ENCODE data around the gene ZBED1. TPM values are rescaled to one million over a fixed set of nuclear protein-coding genes. Genes with fewer than 3 reads are reported as not detected.

Gene ZBED1
- total and polyA plus RNA-seq, 9 of the 15 experiments (the other 6 are each of a cell fraction or from before 2014, with no cell fraction given) = 0.61 to 27.6 (median 13.9) TPM

DNA sequence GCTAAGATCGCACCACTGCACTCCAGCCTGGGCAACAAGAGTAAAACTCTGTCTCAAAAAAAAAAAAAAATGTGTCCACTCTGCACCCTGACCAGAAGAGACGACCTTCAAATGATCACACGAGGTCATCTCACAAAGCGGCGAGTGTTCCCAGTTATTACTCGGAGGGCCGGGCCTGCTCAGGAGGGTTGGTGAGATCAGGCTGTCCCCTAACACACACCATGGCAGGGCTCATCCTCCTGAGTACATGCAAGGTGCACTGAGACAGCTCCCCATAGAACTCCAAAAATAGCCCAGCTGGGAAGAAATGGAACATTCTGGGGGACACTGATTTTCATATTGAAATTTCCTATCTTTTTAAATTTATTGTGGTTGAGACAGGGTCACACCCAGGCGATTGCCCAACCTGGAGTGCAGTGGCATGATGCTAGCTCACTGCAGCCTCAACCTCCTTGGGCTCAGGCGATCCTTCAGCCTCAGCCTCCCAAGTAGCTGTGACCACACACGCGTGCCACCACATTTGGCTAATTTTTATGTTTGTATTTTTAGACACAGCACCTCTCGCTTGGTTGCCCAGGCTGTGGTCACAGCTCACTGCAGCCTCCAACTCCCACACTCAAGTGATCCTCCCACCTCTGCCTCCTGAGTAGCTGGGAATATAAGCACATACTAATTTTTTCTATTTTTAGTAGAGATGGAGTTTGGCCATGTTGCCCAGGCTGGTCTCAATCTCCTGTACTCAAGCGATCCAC is 51.5 kb downstream of the ZBED1 start:
- 57% methylated on average over 6 of the region's 13 CpGs for WGBS (ENCODE audit: insufficient coverage, low coverage, missing lambda C conversion rate)
- no peak overlapping the region for H2AFZ ChIP-seq (ENCODE audit: low read depth, low read length)
- ChIA-PET POLR2A (no interaction called here), CTCF (ENCODE audit: low intra/inter-chr PET ratio) (no interaction called here)
- H4K20me1 ChIP-seq (replicated peaks; ENCODE audit: control insufficient read depth, insufficient read depth, low read length) = no peaks in the 10 kb centered on the region
- no peaks in the 10 kb centered on the region; a peak in 3 of 5 replicates for H3K4me1 ChIP-seq (replicated peaks in 1 of 2; ENCODE audit: control insufficient read depth in 2 of 2, insufficient read depth in 2 of 2, low read length in 2 of 2)
- DNase-seq (ENCODE audit: extremely low read depth in 1 of 4, low spot score in 3 of 4) (no peak), ATAC-seq (no peak), FAIRE-seq (no peak)
- H3K9ac ChIP-seq (ENCODE audit: insufficient read depth in 1 of 2, low read depth in 2 of 2, low read length in 2 of 2) = no peak overlapping the region
- no peak overlapping the region for H3K4me3 ChIP-seq
- no peaks in the 10 kb centered on the region for H3K9me3 ChIP-seq (replicated peaks; ENCODE audit: control insufficient read depth, insufficient read depth, low read depth, low read length)
- peaks cover 6% of the 10 kb centered on the region for H3K79me2 ChIP-seq (ENCODE audit: control insufficient read depth, insufficient read depth, low read length)
- H3K4me2 ChIP-seq (ENCODE audit: insufficient read depth, low read length) = no peak overlapping the region
- intact Hi-C loops (cut with micrococcal nuclease) = no loop called here
- no peaks in the 10 kb centered on the region for H3K9me1 ChIP-seq (ENCODE audit: control insufficient read depth, insufficient read depth, low read length)
- no peaks in the 10 kb centered on the region for H3K36me3 ChIP-seq (ENCODE audit: control insufficient read depth, insufficient read depth, low read length)
- in situ Hi-C loops (cut with MboI) = no loop called here
- H3K27me3 ChIP-seq (ENCODE audit: control insufficient read depth in 2 of 2, insufficient read depth in 2 of 2, low read length in 2 of 2) = no peaks in the 10 kb centered on the region
- H3K27ac ChIP-seq (ENCODE audit: extremely low read depth, low read depth, low read length) = no peak overlapping the region
- BruUV-seq (replicated peaks) = no TSS peak
- TF ChIP-seq, protein P1, sequence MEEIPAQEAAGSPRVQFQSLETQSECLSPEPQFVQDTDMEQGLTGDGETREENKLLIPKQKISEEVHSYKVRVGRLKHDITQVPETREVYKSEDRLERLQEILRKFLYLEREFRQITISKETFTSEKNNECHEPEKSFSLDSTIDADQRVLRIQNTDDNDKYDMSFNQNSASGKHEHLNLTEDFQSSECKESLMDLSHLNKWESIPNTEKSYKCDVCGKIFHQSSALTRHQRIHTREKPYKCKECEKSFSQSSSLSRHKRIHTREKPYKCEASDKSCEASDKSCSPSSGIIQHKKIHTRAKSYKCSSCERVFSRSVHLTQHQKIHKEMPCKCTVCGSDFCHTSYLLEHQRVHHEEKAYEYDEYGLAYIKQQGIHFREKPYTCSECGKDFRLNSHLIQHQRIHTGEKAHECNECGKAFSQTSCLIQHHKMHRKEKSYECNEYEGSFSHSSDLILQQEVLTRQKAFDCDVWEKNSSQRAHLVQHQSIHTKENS (CRISPR knock-in tag; IDR thresholded peaks at IDR 0.05) = no peak
- TF ChIP-seq ZNF707 (CRISPR knock-in tag; conservative IDR thresholded peaks at IDR 0.05) = no peak
- no peak for TF ChIP-seq IFI16 (CRISPR knock-in tag; IDR thresholded peaks at IDR 0.05)
- no peak for TF ChIP-seq ELF4 (CRISPR knock-in tag; IDR thresholded peaks at IDR 0.05)
- no peak for TF ChIP-seq ILF3 (IDR thresholded peaks at IDR 0.05; ENCODE audit: borderline replicate concordance)
- no peak for TF ChIP-seq BHLHE40 (IDR thresholded peaks at IDR 0.05; ENCODE audit: low read length)
- TF ChIP-seq, protein P2, sequence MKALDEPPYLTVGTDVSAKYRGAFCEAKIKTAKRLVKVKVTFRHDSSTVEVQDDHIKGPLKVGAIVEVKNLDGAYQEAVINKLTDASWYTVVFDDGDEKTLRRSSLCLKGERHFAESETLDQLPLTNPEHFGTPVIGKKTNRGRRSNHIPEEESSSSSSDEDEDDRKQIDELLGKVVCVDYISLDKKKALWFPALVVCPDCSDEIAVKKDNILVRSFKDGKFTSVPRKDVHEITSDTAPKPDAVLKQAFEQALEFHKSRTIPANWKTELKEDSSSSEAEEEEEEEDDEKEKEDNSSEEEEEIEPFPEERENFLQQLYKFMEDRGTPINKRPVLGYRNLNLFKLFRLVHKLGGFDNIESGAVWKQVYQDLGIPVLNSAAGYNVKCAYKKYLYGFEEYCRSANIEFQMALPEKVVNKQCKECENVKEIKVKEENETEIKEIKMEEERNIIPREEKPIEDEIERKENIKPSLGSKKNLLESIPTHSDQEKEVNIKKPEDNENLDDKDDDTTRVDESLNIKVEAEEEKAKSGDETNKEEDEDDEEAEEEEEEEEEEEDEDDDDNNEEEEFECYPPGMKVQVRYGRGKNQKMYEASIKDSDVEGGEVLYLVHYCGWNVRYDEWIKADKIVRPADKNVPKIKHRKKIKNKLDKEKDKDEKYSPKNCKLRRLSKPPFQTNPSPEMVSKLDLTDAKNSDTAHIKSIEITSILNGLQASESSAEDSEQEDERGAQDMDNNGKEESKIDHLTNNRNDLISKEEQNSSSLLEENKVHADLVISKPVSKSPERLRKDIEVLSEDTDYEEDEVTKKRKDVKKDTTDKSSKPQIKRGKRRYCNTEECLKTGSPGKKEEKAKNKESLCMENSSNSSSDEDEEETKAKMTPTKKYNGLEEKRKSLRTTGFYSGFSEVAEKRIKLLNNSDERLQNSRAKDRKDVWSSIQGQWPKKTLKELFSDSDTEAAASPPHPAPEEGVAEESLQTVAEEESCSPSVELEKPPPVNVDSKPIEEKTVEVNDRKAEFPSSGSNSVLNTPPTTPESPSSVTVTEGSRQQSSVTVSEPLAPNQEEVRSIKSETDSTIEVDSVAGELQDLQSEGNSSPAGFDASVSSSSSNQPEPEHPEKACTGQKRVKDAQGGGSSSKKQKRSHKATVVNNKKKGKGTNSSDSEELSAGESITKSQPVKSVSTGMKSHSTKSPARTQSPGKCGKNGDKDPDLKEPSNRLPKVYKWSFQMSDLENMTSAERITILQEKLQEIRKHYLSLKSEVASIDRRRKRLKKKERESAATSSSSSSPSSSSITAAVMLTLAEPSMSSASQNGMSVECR (CRISPR knock-in tag; IDR thresholded peaks at IDR 0.05) = no peak
- TF ChIP-seq, protein P3, sequence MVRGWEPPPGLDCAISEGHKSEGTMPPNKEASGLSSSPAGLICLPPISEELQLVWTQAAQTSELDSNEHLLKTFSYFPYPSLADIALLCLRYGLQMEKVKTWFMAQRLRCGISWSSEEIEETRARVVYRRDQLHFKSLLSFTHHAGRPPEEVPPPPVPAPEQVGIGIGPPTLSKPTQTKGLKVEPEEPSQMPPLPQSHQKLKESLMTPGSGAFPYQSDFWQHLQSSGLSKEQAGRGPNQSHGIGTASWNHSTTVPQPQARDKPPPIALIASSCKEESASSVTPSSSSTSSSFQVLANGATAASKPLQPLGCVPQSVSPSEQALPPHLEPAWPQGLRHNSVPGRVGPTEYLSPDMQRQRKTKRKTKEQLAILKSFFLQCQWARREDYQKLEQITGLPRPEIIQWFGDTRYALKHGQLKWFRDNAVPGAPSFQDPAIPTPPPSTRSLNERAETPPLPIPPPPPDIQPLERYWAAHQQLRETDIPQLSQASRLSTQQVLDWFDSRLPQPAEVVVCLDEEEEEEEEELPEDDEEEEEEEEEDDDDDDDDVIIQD (CRISPR knock-in tag; IDR thresholded peaks at IDR 0.05) = no peak
- no peak for TF ChIP-seq ETS2 (tag; IDR thresholded peaks at IDR 0.05; ENCODE audit: borderline replicate concordance, poor library complexity, severe bottlenecking)
- TF ChIP-seq ZNF124 (CRISPR knock-in tag; IDR thresholded peaks at IDR 0.05) = no peak
- TF ChIP-seq ZNF324 (CRISPR knock-in tag; IDR thresholded peaks at IDR 0.05) = no peak
- TF ChIP-seq ZNF717 (CRISPR knock-in tag; IDR thresholded peaks at IDR 0.05) = no peak
- TF ChIP-seq, protein P4, sequence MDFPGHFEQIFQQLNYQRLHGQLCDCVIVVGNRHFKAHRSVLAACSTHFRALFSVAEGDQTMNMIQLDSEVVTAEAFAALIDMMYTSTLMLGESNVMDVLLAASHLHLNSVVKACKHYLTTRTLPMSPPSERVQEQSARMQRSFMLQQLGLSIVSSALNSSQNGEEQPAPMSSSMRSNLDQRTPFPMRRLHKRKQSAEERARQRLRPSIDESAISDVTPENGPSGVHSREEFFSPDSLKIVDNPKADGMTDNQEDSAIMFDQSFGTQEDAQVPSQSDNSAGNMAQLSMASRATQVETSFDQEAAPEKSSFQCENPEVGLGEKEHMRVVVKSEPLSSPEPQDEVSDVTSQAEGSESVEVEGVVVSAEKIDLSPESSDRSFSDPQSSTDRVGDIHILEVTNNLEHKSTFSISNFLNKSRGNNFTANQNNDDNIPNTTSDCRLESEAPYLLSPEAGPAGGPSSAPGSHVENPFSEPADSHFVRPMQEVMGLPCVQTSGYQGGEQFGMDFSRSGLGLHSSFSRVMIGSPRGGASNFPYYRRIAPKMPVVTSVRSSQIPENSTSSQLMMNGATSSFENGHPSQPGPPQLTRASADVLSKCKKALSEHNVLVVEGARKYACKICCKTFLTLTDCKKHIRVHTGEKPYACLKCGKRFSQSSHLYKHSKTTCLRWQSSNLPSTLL (IDR thresholded peaks at IDR 0.05) = no peak
- TF ChIP-seq ZNF780A (CRISPR knock-in tag; IDR thresholded peaks at IDR 0.05) = no peak
